HCT116 (cell line): ENCODE measurements around the gene FBXO31. TPM values are rescaled to one million over a fixed set of nuclear protein-coding genes. Genes with fewer than 3 reads are reported as not detected.

ENCODE experiments used
- ATAC-seq: fragments of 200-7000 bp; cut with Tn5 transposase; 2 replicates; pipeline ENCODE4 v1.9.1; 2020; ENCODE audit warnings: mild to moderate bottlenecking, moderate library complexity
- BruUV-seq: library from RNA; stranded (reverse); fragments of 400-500 nt; replicated peaks from 2 replicates; lab custom pipeline; 2021; lab: Mats Ljungman, UMichigan
- CTCF ChIA-PET: fragments of 300-600 bp; sonication (Branson Sonifier 250); formaldehyde crosslinking; loops from one replicate; lab custom pipeline; 2021; ENCODE audit warnings: antibody characterized with exemption; lab: Charles Lee
- POLR2A ChIA-PET: fragments of 300-600, 350-600 bp; sonication (Branson Sonifier 250); formaldehyde crosslinking; loops from one replicate; lab custom pipeline; 2021; ENCODE audit warnings: antibody characterized with exemption; lab: Charles Lee
- RAD21 ChIA-PET, 2 experiments: fragments of 300-600 bp; sonication (Branson Sonifier 250); formaldehyde crosslinking; loops; one replicate each; lab custom pipeline; 2023; ENCODE audit warnings: low total read pairs in 2 of 2; ENCODE audit not compliant: uncharacterized antibody in 2 of 2, unreplicated experiment in 2 of 2, low non-redundant PET in 1 of 2; lab: Charles Lee
- DNase-seq: peaks from one replicate; pipeline ENCODE4 v3.0.0-alpha.2; 2010; ENCODE audit warnings: low read depth, low spot score
- H2AFZ ChIP-seq: fragments of 200-600 bp; shearing (Covaris generic), sonication (generic); 2 replicates; pipeline ENCODE4 v1.6.1; 2017; ENCODE audit warnings: low read depth, mixed run types, mixed read lengths, antibody characterized with exemption, low read length; ENCODE audit not compliant: poor library complexity, severe bottlenecking
- H3K27ac ChIP-seq: 2 replicates; pipeline ENCODE4 v1.5.1; 2012; ENCODE audit warnings: low read depth, low read length
- H3K27me3 ChIP-seq: fragments of 200-600 bp; sonication (generic); 2 replicates; pipeline ENCODE4 v1.6.1; 2016; ENCODE audit warnings: mixed run types, low read length, mixed read lengths; ENCODE audit not compliant: insufficient read depth
- H3K36me3 ChIP-seq, 2 experiments: fragments of 200-500 bp in 1 of 2; fragments of 200-600 bp in 1 of 2; sonication (Bioruptor generic) in 1 of 2; sonication (generic) in 1 of 2; 2 replicates each; pipeline versions ENCODE4 v1.5.1 to v1.6.1; 2014 to 2016; ENCODE audit warnings: low read length in 2 of 2, inconsistent platforms in 1 of 2, mixed read lengths in 1 of 2, mixed run types in 1 of 2; ENCODE audit not compliant: insufficient read depth in 2 of 2, control insufficient read depth in 1 of 2
- H3K4me1 ChIP-seq, 2 experiments: fragments of 200-600 bp in 1 of 2; sonication (generic) in 1 of 2; 2 replicates each; pipeline versions ENCODE4 v1.5.1 to v1.6.1; 2012 to 2017; ENCODE audit warnings: low read length in 2 of 2, inconsistent platforms in 1 of 2, mild to moderate bottlenecking in 1 of 2, mixed read lengths in 1 of 2, mixed run types in 1 of 2, moderate library complexity in 1 of 2; ENCODE audit not compliant: insufficient read depth in 2 of 2, control insufficient read depth in 1 of 2
- H3K4me2 ChIP-seq: fragments of 200-600 bp; sonication (generic); 2 replicates; pipeline ENCODE4 v1.6.1; 2017; ENCODE audit warnings: mixed run types, low read length, mixed read lengths
- H3K4me3 ChIP-seq, 2 experiments: fragments of 200-600 bp in 1 of 2; sonication (generic) in 1 of 2; replicated peaks in 1 of 2; 2 replicates each; pipeline ENCODE4 v1.5.1; 2011 to 2016; ENCODE audit warnings: low read length in 2 of 2, control low read depth in 1 of 2, low read depth in 1 of 2, mild to moderate bottlenecking in 1 of 2, mixed read lengths in 1 of 2, mixed run types in 1 of 2
- H3K79me2 ChIP-seq: fragments of 200-600 bp; sonication (generic); 2 replicates; pipeline ENCODE4 v1.6.1; 2017; ENCODE audit warnings: mild to moderate bottlenecking, mixed run types, low read length, moderate library complexity, mixed read lengths; ENCODE audit not compliant: insufficient read depth
- H3K9ac ChIP-seq: fragments of 200-600 bp; sonication (generic); 2 replicates; pipeline ENCODE4 v1.6.1; 2016; ENCODE audit warnings: low read length, mixed read lengths
- H3K9me2 ChIP-seq: fragments of 200-600 bp; sonication (generic), shearing (Covaris generic); 2 replicates; pipeline ENCODE4 v1.6.1; 2017; ENCODE audit warnings: mixed run types, mild to moderate bottlenecking, moderate library complexity; ENCODE audit not compliant: insufficient read depth
- H3K9me3 ChIP-seq, 2 experiments: fragments of 200-500 bp in 1 of 2; fragments of 200-600 bp in 1 of 2; sonication (Bioruptor generic) in 1 of 2; sonication (generic) in 1 of 2; 2 replicates each; pipeline ENCODE4 v1.6.1; 2014 to 2017; ENCODE audit warnings: low read length in 2 of 2, mixed read lengths in 2 of 2, inconsistent platforms in 1 of 2, low read depth in 1 of 2, mild to moderate bottlenecking in 1 of 2, mixed run types in 1 of 2, moderate library complexity in 1 of 2; ENCODE audit not compliant: control insufficient read depth in 1 of 2, insufficient read depth in 1 of 2
- H4K20me1 ChIP-seq: fragments of 200-600 bp; sonication (generic), shearing (Covaris generic); 2 replicates; pipeline ENCODE4 v1.6.1; 2017; ENCODE audit warnings: mixed run types, mild to moderate bottlenecking, moderate library complexity; ENCODE audit not compliant: insufficient read depth
- CBX3 ChIP-seq: IDR thresholded peaks from 2 replicates; pipeline ENCODE4 v1.6.1; 2012; ENCODE audit warnings: low read depth
- CEBPB ChIP-seq: IDR thresholded peaks from 2 replicates; pipeline ENCODE4 v1.6.1; 2012; ENCODE audit warnings: low read depth
- EGR1 ChIP-seq: IDR thresholded peaks from 2 replicates; pipeline ENCODE4 v1.6.1; 2012; ENCODE audit warnings: low read depth
- ELF1 ChIP-seq: IDR thresholded peaks from 2 replicates; pipeline ENCODE4 v1.6.1; 2012; ENCODE audit warnings: low read depth, borderline replicate concordance
- EZH2 ChIP-seq: fragments of 200-600 bp; sonication (generic); IDR thresholded peaks from 2 replicates; pipeline ENCODE4 v1.6.1; 2017; ENCODE audit warnings: antibody characterized with exemption, mixed run types
- EZH2phosphoT487 ChIP-seq: fragments of 200-600 bp; IDR thresholded peaks from 2 replicates; pipeline ENCODE4 v1.6.1; 2018; ENCODE audit warnings: antibody characterized with exemption, borderline replicate concordance
- JUND ChIP-seq: IDR thresholded peaks from 2 replicates; pipeline ENCODE4 v1.6.1; 2012
- POLR2A ChIP-seq: IDR thresholded peaks from 2 replicates; pipeline ENCODE4 v1.7.0; 2011; ENCODE audit warnings: borderline replicate concordance; ENCODE audit not compliant: insufficient read depth, insufficient read length; ENCODE audit errors: extremely low read depth
- RAD21 ChIP-seq: IDR thresholded peaks from 2 replicates; pipeline ENCODE4 v1.6.1; 2012; ENCODE audit warnings: low read depth, mild to moderate bottlenecking
- SIN3A ChIP-seq: IDR thresholded peaks from 2 replicates; pipeline ENCODE4 v1.6.1; 2012; ENCODE audit warnings: low read depth
- SRF ChIP-seq: IDR thresholded peaks from 2 replicates; pipeline ENCODE4 v1.6.1; 2012; ENCODE audit warnings: low read depth
- TCF7L2 ChIP-seq: IDR thresholded peaks from 2 replicates; pipeline ENCODE4 v1.7.0; 2011; ENCODE audit warnings: borderline replicate concordance, inconsistent platforms; ENCODE audit not compliant: insufficient read depth, insufficient read length; ENCODE audit errors: extremely low read depth
- YY1 ChIP-seq: IDR thresholded peaks from 2 replicates; pipeline ENCODE4 v1.6.1; 2011; ENCODE audit warnings: low read length, low read depth, moderate library complexity, mild to moderate bottlenecking; ENCODE audit not compliant: insufficient replicate concordance; ENCODE audit errors: extremely low read depth
- ZFX ChIP-seq: fragments of 450-650 bp; IDR thresholded peaks from 2 replicates; pipeline ENCODE4 v1.6.1; 2017
- intact Hi-C: fragments of 100-400 bp; cut with micrococcal nuclease; formaldehyde crosslinking; loops from 2 replicates; pipeline ENCODE4 v1.10.0; 2022
- total RNA-seq: library from RNA; stranded (reverse); gene quantifications from one replicate; pipeline ENCODE4 v1.2.1, GENCODE V29; 2021; ENCODE audit not compliant: unreplicated experiment
- TF ChIP-seq, protein P1 (sequence below): IDR thresholded peaks from 2 replicates; pipeline ENCODE4 v1.6.1; 2012; ENCODE audit warnings: low read depth
- TF ChIP-seq, protein P2 (sequence below): IDR thresholded peaks from 2 replicates; pipeline ENCODE4 v1.6.1; 2011; ENCODE audit warnings: mild to moderate bottlenecking, low read length, moderate library complexity; ENCODE audit not compliant: insufficient replicate concordance; ENCODE audit errors: extremely low read depth
- TF ChIP-seq, protein P3 (sequence below): IDR thresholded peaks from 2 replicates; pipeline ENCODE4 v1.6.1; 2012
- TF ChIP-seq, protein P4 (sequence below): IDR thresholded peaks from 2 replicates; pipeline ENCODE4 v1.6.1; 2012

Gene FBXO31
- total RNA-seq, 1 experiment from 2014 or later: 52.1 TPM

DNA sequence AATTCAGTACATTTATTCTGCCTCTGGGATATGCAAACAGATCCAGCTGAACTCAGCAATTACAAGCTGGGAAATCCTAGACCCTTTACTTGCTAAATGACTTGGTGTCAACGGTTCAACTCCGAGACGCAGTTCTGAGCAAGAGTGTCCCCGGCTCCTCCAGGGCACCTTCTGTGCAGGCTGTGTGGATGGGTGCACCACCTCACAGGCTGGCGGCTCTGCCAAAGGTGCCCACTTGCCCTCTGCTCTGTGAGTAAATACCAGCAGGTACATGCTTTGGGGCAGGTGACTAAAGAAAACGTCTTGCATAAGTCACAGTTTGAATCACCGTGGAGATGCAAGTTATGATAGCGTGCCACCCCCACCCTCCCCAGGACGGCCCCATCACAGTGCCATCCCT, 31.9 kb upstream of the FBXO31 start:
- ChIA-PET CTCF (interaction anchor here (4.8 kb wide), 1 partner anchor 221 kb away, joined by 61 read pairs; no protein-coding TSS in a partner anchor), POLR2A (no interaction called here), RAD21 (no interaction called here)
- no peaks in the 10 kb centered on the region for H3K27me3 ChIP-seq
- H2AFZ ChIP-seq: no peak overlapping the region
- intact Hi-C loops: loop anchor here (5.0 kb wide), 1 partner anchor 157 kb away; no protein-coding TSS in a partner anchor
- ATAC-seq: no peak
- H3K27ac ChIP-seq: no peak overlapping the region
- no peak for DNase-seq
- no peak overlapping the region for H3K9ac ChIP-seq
- no peaks in the 10 kb centered on the region for H3K4me1 ChIP-seq
- peaks cover 27 to 30% of the 10 kb centered on the region in 2 experiments; a peak in 3 of 4 replicates for H3K36me3 ChIP-seq
- no peaks in the 10 kb centered on the region for H3K79me2 ChIP-seq
- H3K4me3 ChIP-seq: no peak overlapping the region
- no peak overlapping the region for H3K4me2 ChIP-seq
- TF ChIP-seq, protein P1, sequence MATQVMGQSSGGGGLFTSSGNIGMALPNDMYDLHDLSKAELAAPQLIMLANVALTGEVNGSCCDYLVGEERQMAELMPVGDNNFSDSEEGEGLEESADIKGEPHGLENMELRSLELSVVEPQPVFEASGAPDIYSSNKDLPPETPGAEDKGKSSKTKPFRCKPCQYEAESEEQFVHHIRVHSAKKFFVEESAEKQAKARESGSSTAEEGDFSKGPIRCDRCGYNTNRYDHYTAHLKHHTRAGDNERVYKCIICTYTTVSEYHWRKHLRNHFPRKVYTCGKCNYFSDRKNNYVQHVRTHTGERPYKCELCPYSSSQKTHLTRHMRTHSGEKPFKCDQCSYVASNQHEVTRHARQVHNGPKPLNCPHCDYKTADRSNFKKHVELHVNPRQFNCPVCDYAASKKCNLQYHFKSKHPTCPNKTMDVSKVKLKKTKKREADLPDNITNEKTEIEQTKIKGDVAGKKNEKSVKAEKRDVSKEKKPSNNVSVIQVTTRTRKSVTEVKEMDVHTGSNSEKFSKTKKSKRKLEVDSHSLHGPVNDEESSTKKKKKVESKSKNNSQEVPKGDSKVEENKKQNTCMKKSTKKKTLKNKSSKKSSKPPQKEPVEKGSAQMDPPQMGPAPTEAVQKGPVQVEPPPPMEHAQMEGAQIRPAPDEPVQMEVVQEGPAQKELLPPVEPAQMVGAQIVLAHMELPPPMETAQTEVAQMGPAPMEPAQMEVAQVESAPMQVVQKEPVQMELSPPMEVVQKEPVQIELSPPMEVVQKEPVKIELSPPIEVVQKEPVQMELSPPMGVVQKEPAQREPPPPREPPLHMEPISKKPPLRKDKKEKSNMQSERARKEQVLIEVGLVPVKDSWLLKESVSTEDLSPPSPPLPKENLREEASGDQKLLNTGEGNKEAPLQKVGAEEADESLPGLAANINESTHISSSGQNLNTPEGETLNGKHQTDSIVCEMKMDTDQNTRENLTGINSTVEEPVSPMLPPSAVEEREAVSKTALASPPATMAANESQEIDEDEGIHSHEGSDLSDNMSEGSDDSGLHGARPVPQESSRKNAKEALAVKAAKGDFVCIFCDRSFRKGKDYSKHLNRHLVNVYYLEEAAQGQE: no peak
- TF ChIP-seq JUND (no peak), ZFX (no peak), POLR2A (no peak), CBX3 (no peak), YY1 (no peak), EZH2 (no peak), ELF1 (no peak), SRF (no peak), RAD21 (no peak), EGR1 (no peak), SIN3A (no peak), EZH2phosphoT487 (no peak), CEBPB (no peak), TCF7L2 (no peak)
- TF ChIP-seq, protein P2, sequence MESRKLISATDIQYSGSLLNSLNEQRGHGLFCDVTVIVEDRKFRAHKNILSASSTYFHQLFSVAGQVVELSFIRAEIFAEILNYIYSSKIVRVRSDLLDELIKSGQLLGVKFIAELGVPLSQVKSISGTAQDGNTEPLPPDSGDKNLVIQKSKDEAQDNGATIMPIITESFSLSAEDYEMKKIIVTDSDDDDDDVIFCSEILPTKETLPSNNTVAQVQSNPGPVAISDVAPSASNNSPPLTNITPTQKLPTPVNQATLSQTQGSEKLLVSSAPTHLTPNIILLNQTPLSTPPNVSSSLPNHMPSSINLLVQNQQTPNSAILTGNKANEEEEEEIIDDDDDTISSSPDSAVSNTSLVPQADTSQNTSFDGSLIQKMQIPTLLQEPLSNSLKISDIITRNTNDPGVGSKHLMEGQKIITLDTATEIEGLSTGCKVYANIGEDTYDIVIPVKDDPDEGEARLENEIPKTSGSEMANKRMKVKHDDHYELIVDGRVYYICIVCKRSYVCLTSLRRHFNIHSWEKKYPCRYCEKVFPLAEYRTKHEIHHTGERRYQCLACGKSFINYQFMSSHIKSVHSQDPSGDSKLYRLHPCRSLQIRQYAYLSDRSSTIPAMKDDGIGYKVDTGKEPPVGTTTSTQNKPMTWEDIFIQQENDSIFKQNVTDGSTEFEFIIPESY: no peak
- TF ChIP-seq, protein P3, sequence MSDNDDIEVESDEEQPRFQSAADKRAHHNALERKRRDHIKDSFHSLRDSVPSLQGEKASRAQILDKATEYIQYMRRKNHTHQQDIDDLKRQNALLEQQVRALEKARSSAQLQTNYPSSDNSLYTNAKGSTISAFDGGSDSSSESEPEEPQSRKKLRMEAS: no peak
- TF ChIP-seq, protein P4, sequence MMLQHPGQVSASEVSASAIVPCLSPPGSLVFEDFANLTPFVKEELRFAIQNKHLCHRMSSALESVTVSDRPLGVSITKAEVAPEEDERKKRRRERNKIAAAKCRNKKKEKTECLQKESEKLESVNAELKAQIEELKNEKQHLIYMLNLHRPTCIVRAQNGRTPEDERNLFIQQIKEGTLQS: no peak
- no peaks in the 10 kb centered on the region for H4K20me1 ChIP-seq
- no peaks in the 10 kb centered on the region for H3K9me3 ChIP-seq
- BruUV-seq: no TSS peak
- H3K9me2 ChIP-seq: no peaks in the 10 kb centered on the region
